ENCODE results near the gene RMDN2. TPM values are rescaled to one million over a fixed set of nuclear protein-coding genes. Genes with fewer than 3 reads are reported as not detected.

RMDN2 gene
- total and polyA plus RNA-seq, 2 experiments from 2014 or later: 3.4 to 3.6 TPM

- TF ChIP-seq, protein P1, sequence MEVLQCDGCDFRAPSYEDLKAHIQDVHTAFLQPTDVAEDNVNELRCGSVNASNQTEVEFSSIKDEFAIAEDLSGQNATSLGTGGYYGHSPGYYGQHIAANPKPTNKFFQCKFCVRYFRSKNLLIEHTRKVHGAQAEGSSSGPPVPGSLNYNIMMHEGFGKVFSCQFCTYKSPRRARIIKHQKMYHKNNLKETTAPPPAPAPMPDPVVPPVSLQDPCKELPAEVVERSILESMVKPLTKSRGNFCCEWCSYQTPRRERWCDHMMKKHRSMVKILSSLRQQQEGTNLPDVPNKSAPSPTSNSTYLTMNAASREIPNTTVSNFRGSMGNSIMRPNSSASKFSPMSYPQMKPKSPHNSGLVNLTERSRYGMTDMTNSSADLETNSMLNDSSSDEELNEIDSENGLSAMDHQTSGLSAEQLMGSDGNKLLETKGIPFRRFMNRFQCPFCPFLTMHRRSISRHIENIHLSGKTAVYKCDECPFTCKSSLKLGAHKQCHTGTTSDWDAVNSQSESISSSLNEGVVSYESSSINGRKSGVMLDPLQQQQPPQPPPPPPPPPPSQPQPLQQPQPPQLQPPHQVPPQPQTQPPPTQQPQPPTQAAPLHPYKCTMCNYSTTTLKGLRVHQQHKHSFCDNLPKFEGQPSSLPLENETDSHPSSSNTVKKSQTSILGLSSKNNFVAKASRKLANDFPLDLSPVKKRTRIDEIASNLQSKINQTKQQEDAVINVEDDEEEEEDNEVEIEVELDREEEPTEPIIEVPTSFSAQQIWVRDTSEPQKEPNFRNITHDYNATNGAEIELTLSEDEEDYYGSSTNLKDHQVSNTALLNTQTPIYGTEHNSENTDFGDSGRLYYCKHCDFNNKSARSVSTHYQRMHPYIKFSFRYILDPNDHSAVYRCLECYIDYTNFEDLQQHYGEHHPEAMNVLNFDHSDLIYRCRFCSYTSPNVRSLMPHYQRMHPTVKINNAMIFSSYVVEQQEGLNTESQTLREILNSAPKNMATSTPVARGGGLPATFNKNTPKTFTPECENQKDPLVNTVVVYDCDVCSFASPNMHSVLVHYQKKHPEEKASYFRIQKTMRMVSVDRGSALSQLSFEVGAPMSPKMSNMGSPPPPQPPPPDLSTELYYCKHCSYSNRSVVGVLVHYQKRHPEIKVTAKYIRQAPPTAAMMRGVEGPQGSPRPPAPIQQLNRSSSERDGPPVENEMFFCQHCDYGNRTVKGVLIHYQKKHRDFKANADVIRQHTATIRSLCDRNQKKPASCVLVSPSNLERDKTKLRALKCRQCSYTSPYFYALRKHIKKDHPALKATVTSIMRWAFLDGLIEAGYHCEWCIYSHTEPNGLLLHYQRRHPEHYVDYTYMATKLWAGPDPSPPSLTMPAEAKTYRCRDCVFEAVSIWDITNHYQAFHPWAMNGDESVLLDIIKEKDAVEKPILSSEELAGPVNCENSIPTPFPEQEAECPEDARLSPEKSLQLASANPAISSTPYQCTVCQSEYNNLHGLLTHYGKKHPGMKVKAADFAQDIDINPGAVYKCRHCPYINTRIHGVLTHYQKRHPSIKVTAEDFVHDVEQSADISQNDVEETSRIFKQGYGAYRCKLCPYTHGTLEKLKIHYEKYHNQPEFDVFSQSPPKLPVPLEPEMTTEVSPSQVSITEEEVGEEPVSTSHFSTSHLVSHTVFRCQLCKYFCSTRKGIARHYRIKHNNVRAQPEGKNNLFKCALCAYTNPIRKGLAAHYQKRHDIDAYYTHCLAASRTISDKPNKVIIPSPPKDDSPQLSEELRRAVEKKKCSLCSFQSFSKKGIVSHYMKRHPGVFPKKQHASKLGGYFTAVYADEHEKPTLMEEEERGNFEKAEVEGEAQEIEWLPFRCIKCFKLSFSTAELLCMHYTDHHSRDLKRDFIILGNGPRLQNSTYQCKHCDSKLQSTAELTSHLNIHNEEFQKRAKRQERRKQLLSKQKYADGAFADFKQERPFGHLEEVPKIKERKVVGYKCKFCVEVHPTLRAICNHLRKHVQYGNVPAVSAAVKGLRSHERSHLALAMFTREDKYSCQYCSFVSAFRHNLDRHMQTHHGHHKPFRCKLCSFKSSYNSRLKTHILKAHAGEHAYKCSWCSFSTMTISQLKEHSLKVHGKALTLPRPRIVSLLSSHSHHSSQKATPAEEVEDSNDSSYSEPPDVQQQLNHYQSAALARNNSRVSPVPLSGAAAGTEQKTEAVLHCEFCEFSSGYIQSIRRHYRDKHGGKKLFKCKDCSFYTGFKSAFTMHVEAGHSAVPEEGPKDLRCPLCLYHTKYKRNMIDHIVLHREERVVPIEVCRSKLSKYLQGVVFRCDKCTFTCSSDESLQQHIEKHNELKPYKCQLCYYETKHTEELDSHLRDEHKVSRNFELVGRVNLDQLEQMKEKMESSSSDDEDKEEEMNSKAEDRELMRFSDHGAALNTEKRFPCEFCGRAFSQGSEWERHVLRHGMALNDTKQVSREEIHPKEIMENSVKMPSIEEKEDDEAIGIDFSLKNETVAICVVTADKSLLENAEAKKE (CRISPR knock-in tag; IDR thresholded peaks at IDR 0.05): no peak
- no peak for TF ChIP-seq EZH2phosphoT487 (IDR thresholded peaks at IDR 0.05; ENCODE audit: unreplicated experiment)
- TF ChIP-seq ZNF114 (CRISPR knock-in tag; IDR thresholded peaks at IDR 0.05): no peak
- no peak for TF ChIP-seq REST (IDR thresholded peaks at IDR 0.05; ENCODE audit: unreplicated experiment)
- no peak for TF ChIP-seq JUNB (IDR thresholded peaks at IDR 0.05; ENCODE audit: unreplicated experiment)
These were observed 112.2 kb downstream of the RMDN2 start (continued) for GRCh38 chr2:38037325-38037724.

All from GM23338 (cell line).